Neural cell (in vitro differentiated cells): ENCODE data around the gene SPP2. TPM values are rescaled to one million over a fixed set of nuclear protein-coding genes. Genes with fewer than 3 reads are reported as not detected.

ENCODE experiments used
- H2AFZ ChIP-seq: fragments of 200-600, 300-800 bp; sonication (generic), shearing (Covaris generic); 2 replicates; pipeline ENCODE4 v1.6.0; 2014; ENCODE audit warnings: low read depth, mild to moderate bottlenecking, antibody characterized with exemption, low read length, moderate library complexity
- H3F3A ChIP-seq: fragments of 200-600 bp; shearing (Covaris generic); 2 replicates; pipeline ENCODE4 v1.6.1; 2016; ENCODE audit warnings: mild to moderate bottlenecking, moderate library complexity, mixed read lengths, antibody characterized with exemption, low read length; ENCODE audit not compliant: insufficient read depth, poor library complexity, severe bottlenecking
- H3K27ac ChIP-seq: fragments of 200-600, 300-800 bp; sonication (generic), shearing (Covaris generic); 2 replicates; pipeline ENCODE4 v1.5.1; 2014; ENCODE audit warnings: mild to moderate bottlenecking, low read length, moderate library complexity
- H3K27me3 ChIP-seq: fragments of 300-800, 200-600 bp; sonication (generic), shearing (Covaris generic); 2 replicates; pipeline ENCODE4 v1.6.0; 2014; ENCODE audit warnings: mild to moderate bottlenecking, low read depth, low read length, moderate library complexity; ENCODE audit not compliant: insufficient read depth
- H3K36me3 ChIP-seq: fragments of 300-800, 200-600 bp; sonication (generic), shearing (Covaris generic); 2 replicates; pipeline ENCODE4 v1.5.1; 2014; ENCODE audit warnings: mild to moderate bottlenecking, antibody characterized with exemption, low read length, moderate library complexity; ENCODE audit not compliant: insufficient read depth
- H3K4me2 ChIP-seq: fragments of 300-800, 200-600 bp; sonication (generic), shearing (Covaris generic); 2 replicates; pipeline ENCODE4 v1.6.0; 2014; ENCODE audit warnings: mild to moderate bottlenecking, low read length
- H3K4me3 ChIP-seq: fragments of 300-800, 200-600 bp; sonication (generic), shearing (Covaris generic); 2 replicates; pipeline ENCODE4 v1.5.1; 2014; ENCODE audit warnings: mild to moderate bottlenecking, low read length, moderate library complexity
- H3K79me2 ChIP-seq: fragments of 200-600 bp; shearing (Covaris generic); replicated peaks from 2 replicates; pipeline ENCODE4 v1.6.0; 2014; ENCODE audit warnings: mild to moderate bottlenecking, low read length, moderate library complexity; ENCODE audit not compliant: insufficient read depth
- H3K9ac ChIP-seq: fragments of 300-800, 200-600 bp; sonication (generic), shearing (Covaris generic); 2 replicates; pipeline ENCODE4 v1.6.1; 2016; ENCODE audit warnings: mild to moderate bottlenecking, low read length, mixed read lengths
- H3K9me2 ChIP-seq: fragments of 200-600 bp; shearing (Covaris generic); 2 replicates; pipeline ENCODE4 v1.6.1; 2016; ENCODE audit warnings: mild to moderate bottlenecking, low read length, mixed read lengths; ENCODE audit not compliant: insufficient read depth
- H3K9me3 ChIP-seq: fragments of 200-600, 300-800 bp; sonication (generic), shearing (Covaris generic); 2 replicates; pipeline ENCODE4 v1.6.1; 2016; ENCODE audit warnings: mild to moderate bottlenecking, mixed run types, low read length, moderate library complexity, mixed read lengths
- H4K20me1 ChIP-seq: fragments of 200-600 bp; shearing (Covaris generic); 2 replicates; pipeline ENCODE4 v1.6.1; 2016; ENCODE audit warnings: mild to moderate bottlenecking, mixed run types; ENCODE audit not compliant: insufficient read depth
- CTCF ChIP-seq: fragments of 450-650 bp; IDR thresholded peaks from 2 replicates; pipeline ENCODE4 v1.5.1; 2014; ENCODE audit warnings: antibody characterized with exemption, mild to moderate bottlenecking, moderate library complexity; ENCODE audit not compliant: poor library complexity, severe bottlenecking
- EP300 ChIP-seq: fragments of 450-650 bp; conservative IDR thresholded peaks from 2 replicates; pipeline ENCODE4 v1.6.1; 2014; ENCODE audit warnings: antibody characterized with exemption, mild to moderate bottlenecking, moderate library complexity; ENCODE audit not compliant: poor library complexity, severe bottlenecking
- EZH2 ChIP-seq: fragments of 200-600, 300-800 bp; shearing (Covaris generic), sonication (generic); IDR thresholded peaks from 2 replicates; pipeline ENCODE4 v1.6.1; 2014; ENCODE audit warnings: antibody characterized with exemption, low read length, borderline replicate concordance, mild to moderate bottlenecking; ENCODE audit not compliant: insufficient read depth, poor library complexity, severe bottlenecking
- MXI1 ChIP-seq: fragments of 450-650 bp; conservative IDR thresholded peaks from 2 replicates; pipeline ENCODE4 v1.6.1; 2014; ENCODE audit warnings: antibody characterized with exemption, mild to moderate bottlenecking; ENCODE audit not compliant: poor library complexity, severe bottlenecking
- POLR2AphosphoS5 ChIP-seq: IDR thresholded peaks from 2 replicates; pipeline ENCODE4 v1.6.1; 2012
- RAD21 ChIP-seq: fragments of 450-650 bp; conservative IDR thresholded peaks from 2 replicates; pipeline ENCODE4 v1.6.1; 2014; ENCODE audit warnings: antibody characterized with exemption, mild to moderate bottlenecking, moderate library complexity
- REST ChIP-seq: IDR thresholded peaks from 2 replicates; pipeline ENCODE4 v1.6.1; 2012; ENCODE audit warnings: borderline replicate concordance
- SMC3 ChIP-seq: fragments of 450-650 bp; conservative IDR thresholded peaks from 2 replicates; pipeline ENCODE4 v1.6.1; 2014; ENCODE audit warnings: antibody characterized with exemption, mild to moderate bottlenecking, moderate library complexity; ENCODE audit not compliant: poor library complexity
- TAF1 ChIP-seq: IDR thresholded peaks from 2 replicates; pipeline ENCODE4 v1.6.1; 2012; ENCODE audit warnings: low read depth
- polyA plus RNA-seq: library from polyadenylated mRNA; depleted of rRNA; stranded (reverse); fragments of >200 nt; gene quantifications from 2 replicates; pipeline ENCODE4 v1.2.3, GENCODE V29; 2014

The SPP2 gene
- polyA plus RNA-seq, 1 donor from 2014 or later: not detected

GRCh38 chr2:234005126-234005525 is 45.4 kb upstream of the SPP2 start:
- no peaks in the 10 kb centered on the region for H3K27me3 ChIP-seq
- no peak overlapping the region for H3K4me3 ChIP-seq
- no peak overlapping the region for H3K27ac ChIP-seq
- H3K9me2 ChIP-seq: no peaks in the 10 kb centered on the region
- H3K4me2 ChIP-seq: no peak overlapping the region
- no peaks in the 10 kb centered on the region for H3F3A ChIP-seq
- no peak for TF ChIP-seq SMC3
- TF ChIP-seq MXI1: no peak
- no peak for TF ChIP-seq POLR2AphosphoS5
- TF ChIP-seq CTCF: no peak
- no peak for TF ChIP-seq EZH2
- no peak for TF ChIP-seq RAD21
- no peak for TF ChIP-seq REST
- no peak for TF ChIP-seq TAF1
- no peak for TF ChIP-seq EP300
- no peak overlapping the region for H3K9ac ChIP-seq
- H3K79me2 ChIP-seq: no peaks in the 10 kb centered on the region
- H4K20me1 ChIP-seq: no peaks in the 10 kb centered on the region
- H2AFZ ChIP-seq: no peak overlapping the region
- H3K36me3 ChIP-seq: no peaks in the 10 kb centered on the region
- no peaks in the 10 kb centered on the region for H3K9me3 ChIP-seq

- no peaks in the 10 kb centered on the region for H3K9me3 ChIP-seq
- no peaks in the 10 kb centered on the region for H3K27me3 ChIP-seq
- no peak overlapping the region for H3K4me2 ChIP-seq
- peak overlapping the region; percentile 11 for H3K27ac ChIP-seq
- peak overlapping the region; percentile 6 for H3K9ac ChIP-seq
- H4K20me1 ChIP-seq: no peaks in the 10 kb centered on the region
- no peaks in the 10 kb centered on the region for H3K9me2 ChIP-seq
- H3K4me3 ChIP-seq: no peak overlapping the region
- TF ChIP-seq EP300 (peak; percentile 26), RAD21 (no peak)
- H3K36me3 ChIP-seq: no peaks in the 10 kb centered on the region
- no peaks in the 10 kb centered on the region for H3K79me2 ChIP-seq
- peak overlapping the region; percentile 14 for H2AFZ ChIP-seq
- H3F3A ChIP-seq: no peaks in the 10 kb centered on the region
Observed at GRCh38 chr2:234006501-234006900, 44.0 kb upstream of the SPP2 start.

- Histone ChIP-seq H3K79me2 (no peaks in the 10 kb centered on the region), H3K36me3 (no peaks in the 10 kb centered on the region), H3K9ac (no peak overlapping the region), H3K9me2 (no peaks in the 10 kb centered on the region), H3K4me3 (no peak overlapping the region), H3K27me3 (no peaks in the 10 kb centered on the region), H3K4me2 (no peak overlapping the region), H4K20me1 (no peaks in the 10 kb centered on the region), H3K9me3 (no peaks in the 10 kb centered on the region), H3F3A (no peaks in the 10 kb centered on the region), H3K27ac (no peak overlapping the region), H2AFZ (no peak overlapping the region)
- TF ChIP-seq MXI1 (no peak), TAF1 (no peak), RAD21 (no peak), REST (no peak), SMC3 (no peak), EZH2 (no peak), EP300 (no peak), CTCF (no peak), POLR2AphosphoS5 (no peak)
Observed at GRCh38 chr2:234014427-234014826, 36.1 kb upstream of the SPP2 start.
